Activated T-helper 2 cell treated with anti-CD3 and anti-CD28 coated beads, Interferon-gamma antibody, Interleukin-2, Interleukin-4, amounts not matched to agents 10 μg/mL and 5 μg/mL and 100 μg/mL, durations not matched to agents 14 hours and 24 hours and 36 hours (primary cell): Measurements from ENCODE around the gene NFKBIL1. TPM values are rescaled to one million over a fixed set of nuclear protein-coding genes. Genes with fewer than 3 reads are reported as not detected.
A peak's percentile ranks its signal among the peaks of the same experiment; 100 is the strongest.

Source experiments
- DNase-seq: peaks from one replicate; pipeline ENCODE4 v3.0.0; 2021; ENCODE audit warnings: low spot score
- H3K27ac Mint-ChIP-seq: one replicate; pipeline ENCODE4 v1.8.0; 2021; ENCODE audit warnings: mixed read lengths
- H3K27me3 Mint-ChIP-seq: one replicate; pipeline ENCODE4 v1.8.0; 2021; ENCODE audit warnings: low read depth, mixed read lengths
- H3K36me3 Mint-ChIP-seq: one replicate; pipeline ENCODE4 v1.8.0; 2021; ENCODE audit warnings: low read depth, mixed read lengths
- H3K4me1 Mint-ChIP-seq: one replicate; pipeline ENCODE4 v1.8.0; 2021; ENCODE audit warnings: low read depth, mixed read lengths
- H3K4me3 Mint-ChIP-seq: one replicate; pipeline ENCODE4 v1.8.0; 2021; ENCODE audit warnings: low read depth, mild to moderate bottlenecking, moderate library complexity, mixed read lengths
- H3K9me3 Mint-ChIP-seq: one replicate; pipeline ENCODE4 v1.8.0; 2021; ENCODE audit warnings: mixed read lengths
- intact Hi-C: fragments of 100-400 bp; cut with micrococcal nuclease; formaldehyde crosslinking; loops from one replicate; pipeline ENCODE4 v1.15.1; 2023
- total RNA-seq: library from RNA; stranded (reverse); gene quantifications from 2 replicates; pipeline ENCODE4 v1.2.3, GENCODE V29; 2022

The NFKBIL1 gene
- total RNA-seq, 1 donor from 2014 or later, result 17.6 TPM

GRCh38 chr6:31558318-31558625 is 10.9 kb downstream of the NFKBIL1 start:
- H3K4me1 Mint-ChIP-seq, result peaks cover 56% of the 10 kb centered on the region
- DNase-seq, result no peak
- peak overlapping the region; percentile 51 for H3K27ac Mint-ChIP-seq
- H3K27me3 Mint-ChIP-seq, result peaks cover 3% of the 10 kb centered on the region
- peak overlapping the region; percentile 14 for H3K4me3 Mint-ChIP-seq
- intact Hi-C loops, result no loop called here
- H3K9me3 Mint-ChIP-seq, result no peaks in the 10 kb centered on the region
- peaks cover 56% of the 10 kb centered on the region for H3K36me3 Mint-ChIP-seq

- H3K27ac Mint-ChIP-seq, result peak overlapping the region; percentile 51
- H3K27me3 Mint-ChIP-seq, result peaks cover 5% of the 10 kb centered on the region
- peaks cover 58% of the 10 kb centered on the region for H3K36me3 Mint-ChIP-seq
- intact Hi-C loops, result no loop called here
- H3K9me3 Mint-ChIP-seq, result no peaks in the 10 kb centered on the region
- H3K4me3 Mint-ChIP-seq, result peak overlapping the region; percentile 51
- no peak for DNase-seq
- peaks cover 60% of the 10 kb centered on the region for H3K4me1 Mint-ChIP-seq
Measured at GRCh38 chr6:31558631-31559500, 11.5 kb downstream of the NFKBIL1 start.

DNA sequence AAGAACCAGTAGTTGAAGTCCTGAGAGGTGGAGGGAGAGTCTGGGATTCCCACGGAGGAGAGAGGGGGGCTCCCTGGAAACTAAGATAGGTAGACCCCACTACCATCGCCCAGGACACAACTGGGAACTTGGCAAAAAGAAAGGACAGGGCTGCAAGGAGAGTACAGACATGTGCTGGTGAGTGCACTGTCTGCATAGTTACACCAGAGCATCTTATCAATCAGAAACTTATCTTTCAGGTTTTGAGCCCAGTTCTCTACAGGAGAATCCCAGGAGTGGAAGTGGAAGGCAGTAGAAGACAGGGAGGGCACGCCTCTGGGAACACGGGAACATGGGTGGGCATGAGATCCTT is 12.2 kb downstream of the NFKBIL1 start:
- intact Hi-C loops, result no loop called here
- Mint-ChIP-seq H3K9me3 (no peaks in the 10 kb centered on the region), H3K27me3 (peaks cover 6% of the 10 kb centered on the region), H3K4me1 (peaks cover 58% of the 10 kb centered on the region), H3K27ac (peak overlapping the region; percentile 51), H3K4me3 (peak overlapping the region; percentile 51), H3K36me3 (peaks cover 59% of the 10 kb centered on the region)
- no peak for DNase-seq

DNA sequence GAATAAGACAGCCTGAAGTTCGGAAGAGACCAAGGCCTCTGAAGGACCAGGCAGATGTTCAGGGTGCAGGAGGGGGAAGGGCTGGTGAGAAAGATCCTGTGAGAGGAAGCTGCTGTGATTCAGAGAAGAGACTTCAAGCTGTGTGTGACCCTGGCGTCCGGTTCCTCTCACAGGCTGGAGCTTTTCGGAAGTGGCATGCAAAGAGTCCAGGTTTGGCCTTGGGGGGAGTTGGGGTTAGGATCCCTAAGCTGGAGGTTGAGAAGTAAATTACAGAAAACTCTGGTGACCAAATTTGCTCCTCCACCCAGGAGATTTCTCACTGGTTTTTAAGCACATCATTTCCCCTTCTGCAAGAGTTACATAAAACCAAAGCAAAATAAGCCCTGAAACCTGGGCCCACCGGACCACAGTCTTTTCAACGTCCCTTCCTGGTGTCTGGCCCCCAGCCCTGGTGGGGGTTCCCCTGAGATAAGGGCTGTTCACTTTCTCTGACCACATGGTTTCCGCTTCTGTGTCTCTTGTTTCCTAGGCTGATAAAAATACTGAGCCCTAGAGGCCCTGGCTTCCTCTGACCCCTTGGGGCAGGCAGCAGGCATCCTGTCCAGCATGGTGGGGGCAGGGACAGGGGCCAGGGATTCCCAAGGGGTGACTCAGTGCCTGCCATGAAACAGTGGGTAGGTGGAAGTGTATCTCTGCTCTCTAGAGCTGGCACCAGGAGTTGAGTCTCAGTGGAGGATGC is 12.7 kb downstream of the NFKBIL1 start:
- Mint-ChIP-seq H3K36me3 (peaks cover 60% of the 10 kb centered on the region), H3K4me1 (peaks cover 61% of the 10 kb centered on the region), H3K4me3 (peak overlapping the region; percentile 11), H3K27ac (peak overlapping the region; percentile 51), H3K27me3 (peaks cover 11% of the 10 kb centered on the region), H3K9me3 (no peaks in the 10 kb centered on the region)
- no peak for DNase-seq
- intact Hi-C loops, result loop anchor here (1.0 kb wide), 1 partner anchor 8 kb away; no protein-coding TSS in a partner anchor

DNA sequence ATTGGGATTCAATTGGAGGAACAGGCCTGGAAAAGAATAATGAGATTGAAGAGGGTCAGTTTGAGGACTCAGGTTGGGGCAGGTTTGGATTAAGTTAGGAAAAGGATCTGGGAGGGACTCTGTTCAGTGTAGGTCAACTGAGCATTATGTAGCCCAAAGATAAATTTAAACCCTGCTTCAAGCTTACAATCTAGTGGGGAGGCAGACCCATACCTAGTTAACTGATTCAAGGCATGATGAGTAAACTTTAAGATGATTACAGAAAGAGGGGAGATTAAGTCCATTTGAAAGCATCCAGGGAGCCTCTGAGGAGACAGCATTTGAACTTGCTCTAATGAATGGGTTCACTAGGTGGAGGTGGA is 13.3 kb downstream of the NFKBIL1 start:
- peaks cover 65% of the 10 kb centered on the region for H3K4me1 Mint-ChIP-seq
- H3K36me3 Mint-ChIP-seq, result peaks cover 64% of the 10 kb centered on the region
- H3K27me3 Mint-ChIP-seq, result peaks cover 15% of the 10 kb centered on the region

GRCh38 chr6:31567531-31568370 is 20.3 kb downstream of the NFKBIL1 start:
- peak overlapping the region; percentile 64 for H3K4me3 Mint-ChIP-seq

More for the DNA sequence above, 13.3 kb downstream of the NFKBIL1 start:
- no peak for DNase-seq
- intact Hi-C loops, result loop anchor here (1.0 kb wide), 1 partner anchor 8 kb away; no protein-coding TSS in a partner anchor
- Mint-ChIP-seq H3K27ac (peak overlapping the region; percentile 24), H3K9me3 (no peaks in the 10 kb centered on the region), H3K4me3 (peak overlapping the region; percentile 11)

DNA sequence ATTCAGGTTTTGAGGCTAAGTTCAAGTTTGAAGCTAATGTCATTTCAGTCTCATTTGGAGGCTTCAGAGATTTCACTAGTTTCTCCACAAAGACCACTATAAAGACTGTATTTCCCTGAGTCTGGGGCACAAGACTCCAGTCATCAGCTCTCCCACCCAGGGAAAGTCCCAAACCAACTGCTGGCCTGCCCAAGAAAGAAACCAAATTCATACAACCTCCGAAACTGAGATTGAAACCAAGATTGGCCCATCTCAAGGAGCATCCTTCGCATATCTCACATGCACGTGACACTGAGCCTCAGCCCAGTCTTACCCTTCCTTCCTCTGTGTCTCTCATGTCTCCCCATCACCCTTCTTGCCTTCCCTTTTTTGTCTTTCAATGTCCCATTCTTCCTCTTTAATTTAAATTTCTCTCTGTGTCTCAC is 21.1 kb downstream of the NFKBIL1 start:
- Mint-ChIP-seq H3K4me1 (peaks cover 65% of the 10 kb centered on the region), H3K9me3 (no peaks in the 10 kb centered on the region), H3K27me3 (peaks cover 18% of the 10 kb centered on the region), H3K27ac (peak overlapping the region; percentile 86), H3K36me3 (peaks cover 24% of the 10 kb centered on the region), H3K4me3 (peak overlapping the region; percentile 64)
- peak; percentile 78 for DNase-seq
- intact Hi-C loops, result loop anchor here (1.0 kb wide), 3 partner anchors 8 to 21 kb away; partner anchors contain the start of gene NFKBIL1

More at GRCh38 chr6:31567531-31568370, 20.3 kb downstream of the NFKBIL1 start:
- no peaks in the 10 kb centered on the region for H3K9me3 Mint-ChIP-seq
- DNase-seq, result no peak
- peaks cover 63% of the 10 kb centered on the region for H3K4me1 Mint-ChIP-seq
- H3K27me3 Mint-ChIP-seq, result peaks cover 18% of the 10 kb centered on the region
- H3K36me3 Mint-ChIP-seq, result peaks cover 19% of the 10 kb centered on the region
- H3K27ac Mint-ChIP-seq, result peak overlapping the region; percentile 86
- intact Hi-C loops, result loop anchor here (1.0 kb wide), 3 partner anchors 7 to 20 kb away; partner anchors contain the start of gene NFKBIL1

GRCh38 chr6:31569861-31570536 is 22.6 kb downstream of the NFKBIL1 start:
- peaks cover 19% of the 10 kb centered on the region for H3K36me3 Mint-ChIP-seq
- H3K27ac Mint-ChIP-seq, result no peak overlapping the region
- no peak for DNase-seq
- H3K4me3 Mint-ChIP-seq, result no peak overlapping the region
- peaks cover 13% of the 10 kb centered on the region for H3K27me3 Mint-ChIP-seq
- H3K9me3 Mint-ChIP-seq, result no peaks in the 10 kb centered on the region
- H3K4me1 Mint-ChIP-seq, result peaks cover 71% of the 10 kb centered on the region
- intact Hi-C loops, result loop anchor here (10.0 kb wide), 1 partner anchor 255 kb away; the partner anchor contains the start of gene HSPA1B

DNA sequence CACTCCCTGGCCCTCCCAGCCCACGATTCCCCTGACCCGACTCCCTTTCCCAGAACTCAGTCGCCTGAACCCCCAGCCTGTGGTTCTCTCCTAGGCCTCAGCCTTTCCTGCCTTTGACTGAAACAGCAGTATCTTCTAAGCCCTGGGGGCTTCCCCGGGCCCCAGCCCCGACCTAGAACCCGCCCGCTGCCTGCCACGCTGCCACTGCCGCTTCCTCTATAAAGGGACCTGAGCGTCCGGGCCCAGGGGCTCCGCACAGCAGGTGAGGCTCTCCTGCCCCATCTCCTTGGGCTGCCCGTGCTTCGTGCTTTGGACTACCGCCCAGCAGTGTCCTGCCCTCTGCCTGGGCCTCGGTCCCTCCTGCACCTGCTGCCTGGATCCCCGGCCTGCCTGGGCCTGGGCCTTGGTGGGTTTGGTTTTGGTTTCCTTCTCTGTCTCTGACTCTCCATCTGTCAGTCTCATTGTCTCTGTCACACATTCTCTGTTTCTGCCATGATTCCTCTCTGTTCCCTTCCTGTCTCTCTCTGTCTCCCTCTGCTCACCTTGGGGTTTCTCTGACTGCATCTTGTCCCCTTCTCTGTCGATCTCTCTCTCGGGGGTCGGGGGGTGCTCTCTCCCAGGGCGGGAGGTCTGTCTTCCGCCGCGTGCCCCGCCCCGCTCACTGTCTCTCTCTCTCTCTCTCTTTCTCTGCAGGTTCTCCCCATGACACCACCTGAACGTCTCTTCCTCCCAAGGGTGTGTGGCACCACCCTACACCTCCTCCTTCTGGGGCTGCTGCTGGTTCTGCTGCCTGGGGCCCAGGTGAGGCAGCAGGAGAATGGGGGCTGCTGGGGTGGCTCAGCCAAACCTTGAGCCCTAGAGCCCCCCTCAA is 24.9 kb downstream of the NFKBIL1 start, which contains the start of gene LTA:
TSS of gene LTA (plus strand) at position 249 of the 871 bp plus-strand sequence. CDS start at position 703, 454 bp downstream.
- intact Hi-C loops, result loop anchor here (2.0 to 10.0 kb wide), 2 partner anchors 81 to 253 kb away; partner anchors contain the start of genes BAG6 and HSPA1B

DNA sequence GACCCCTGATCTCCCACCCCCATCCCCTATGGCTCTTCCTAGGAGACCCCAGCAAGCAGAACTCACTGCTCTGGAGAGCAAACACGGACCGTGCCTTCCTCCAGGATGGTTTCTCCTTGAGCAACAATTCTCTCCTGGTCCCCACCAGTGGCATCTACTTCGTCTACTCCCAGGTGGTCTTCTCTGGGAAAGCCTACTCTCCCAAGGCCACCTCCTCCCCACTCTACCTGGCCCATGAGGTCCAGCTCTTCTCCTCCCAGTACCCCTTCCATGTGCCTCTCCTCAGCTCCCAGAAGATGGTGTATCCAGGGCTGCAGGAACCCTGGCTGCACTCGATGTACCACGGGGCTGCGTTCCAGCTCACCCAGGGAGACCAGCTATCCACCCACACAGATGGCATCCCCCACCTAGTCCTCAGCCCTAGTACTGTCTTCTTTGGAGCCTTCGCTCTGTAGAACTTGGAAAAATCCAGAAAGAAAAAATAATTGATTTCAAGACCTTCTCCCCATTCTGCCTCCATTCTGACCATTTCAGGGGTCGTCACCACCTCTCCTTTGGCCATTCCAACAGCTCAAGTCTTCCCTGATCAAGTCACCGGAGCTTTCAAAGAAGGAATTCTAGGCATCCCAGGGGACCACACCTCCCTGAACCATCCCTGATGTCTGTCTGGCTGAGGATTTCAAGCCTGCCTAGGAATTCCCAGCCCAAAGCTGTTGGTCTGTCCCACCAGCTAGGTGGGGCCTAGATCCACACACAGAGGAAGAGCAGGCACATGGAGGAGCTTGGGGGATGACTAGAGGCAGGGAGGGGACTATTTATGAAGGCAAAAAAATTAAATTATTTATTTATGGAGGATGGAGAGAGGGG is 26.1 kb downstream of the NFKBIL1 start:
- H3K9me3 Mint-ChIP-seq, result no peaks in the 10 kb centered on the region
- H3K4me3 Mint-ChIP-seq, result peak overlapping the region; percentile 92
- H3K36me3 Mint-ChIP-seq, result peaks cover 44% of the 10 kb centered on the region
- intact Hi-C loops, result loop anchor here (2.0 to 10.0 kb wide), 2 partner anchors 79 to 251 kb away; partner anchors contain the start of genes BAG6 and HSPA1B
- no peak for DNase-seq
- H3K27me3 Mint-ChIP-seq, result peaks cover 6% of the 10 kb centered on the region
- H3K4me1 Mint-ChIP-seq, result peaks cover 76% of the 10 kb centered on the region
- H3K27ac Mint-ChIP-seq, result peak overlapping the region; percentile 95

More for the DNA sequence above, 24.9 kb downstream of the NFKBIL1 start, which contains the start of gene LTA:
- Mint-ChIP-seq H3K9me3 (no peaks in the 10 kb centered on the region), H3K27ac (peak within 1 kb of the TSS; percentile 95), H3K4me1 (peaks cover 83% of the 10 kb centered on the region), H3K27me3 (peaks cover 6% of the 10 kb centered on the region), H3K36me3 (peaks cover 35% of the 10 kb centered on the region), H3K4me3 (peak within 1 kb of the TSS; percentile 92)
- DNase-seq, result peak; percentile 60
